ENCODE measurements around the gene TMCC1. TPM values are rescaled to one million over a fixed set of nuclear protein-coding genes. Genes with fewer than 3 reads are reported as not detected.

Gene TMCC1
- total and polyA plus RNA-seq, 4 donors, result 10.2 to 60.0 (median 11.0) TPM

DNA sequence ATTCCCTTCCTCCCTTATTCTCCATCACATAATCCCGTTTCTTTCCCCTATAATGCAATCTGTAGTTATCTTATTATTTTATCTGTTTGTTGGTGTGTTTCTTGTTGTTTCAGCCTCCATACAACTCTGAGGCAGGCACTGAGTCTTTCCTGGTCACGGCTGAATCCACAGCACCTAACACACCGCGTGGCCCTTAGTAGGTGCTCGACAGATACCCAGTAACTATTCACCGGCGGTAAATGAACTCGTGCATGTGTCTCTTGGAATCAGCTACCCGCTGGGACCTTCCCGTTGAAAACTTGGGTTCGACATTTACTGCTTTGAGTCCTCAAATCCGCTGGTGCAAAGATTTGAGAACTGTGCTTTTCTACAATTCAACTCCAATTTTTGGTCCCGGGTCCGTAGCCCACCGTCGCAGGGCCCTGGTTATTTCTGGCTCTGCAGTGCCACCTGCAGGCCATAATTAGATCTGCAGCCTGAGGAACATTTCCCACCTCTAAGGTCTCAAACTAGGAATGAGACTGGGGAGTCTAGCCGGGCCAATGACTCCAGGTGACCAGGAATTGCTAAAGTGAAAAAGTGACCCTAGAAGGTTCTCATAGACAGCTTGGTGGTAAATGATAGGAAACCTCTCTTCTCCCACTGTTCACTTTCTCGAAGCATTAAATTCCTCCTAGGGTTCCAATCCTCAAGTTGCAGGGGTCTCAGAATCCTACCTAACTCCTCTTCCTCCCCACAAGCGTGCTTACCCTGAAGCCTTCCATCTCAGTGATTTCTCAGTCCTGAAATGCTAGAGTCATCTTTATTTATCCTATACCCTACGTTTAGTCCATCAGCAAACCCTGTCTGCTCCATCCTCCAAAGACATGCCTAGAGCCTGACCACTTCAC is 41.0 kb upstream of the TMCC1 start:
- DNase-seq (ENCODE audit: low spot score), result peak; percentile 47
- 25% methylated on average over 20 of the region's 20 CpGs for WGBS
- TF ChIP-seq SP1 (IDR thresholded peaks at IDR 0.05), result no peak
- no peak for TF ChIP-seq FOXA2 (IDR thresholded peaks at IDR 0.05)
- no peak for TF ChIP-seq HNF4A (conservative IDR thresholded peaks at IDR 0.05)
- TF ChIP-seq RXRA (IDR thresholded peaks at IDR 0.05), result no peak
- TF ChIP-seq YY1 (IDR thresholded peaks at IDR 0.05), result no peak
- peak; percentile 87 to 89 for TF ChIP-seq RAD21 (IDR thresholded peaks at IDR 0.05)
- TF ChIP-seq, protein P1, sequence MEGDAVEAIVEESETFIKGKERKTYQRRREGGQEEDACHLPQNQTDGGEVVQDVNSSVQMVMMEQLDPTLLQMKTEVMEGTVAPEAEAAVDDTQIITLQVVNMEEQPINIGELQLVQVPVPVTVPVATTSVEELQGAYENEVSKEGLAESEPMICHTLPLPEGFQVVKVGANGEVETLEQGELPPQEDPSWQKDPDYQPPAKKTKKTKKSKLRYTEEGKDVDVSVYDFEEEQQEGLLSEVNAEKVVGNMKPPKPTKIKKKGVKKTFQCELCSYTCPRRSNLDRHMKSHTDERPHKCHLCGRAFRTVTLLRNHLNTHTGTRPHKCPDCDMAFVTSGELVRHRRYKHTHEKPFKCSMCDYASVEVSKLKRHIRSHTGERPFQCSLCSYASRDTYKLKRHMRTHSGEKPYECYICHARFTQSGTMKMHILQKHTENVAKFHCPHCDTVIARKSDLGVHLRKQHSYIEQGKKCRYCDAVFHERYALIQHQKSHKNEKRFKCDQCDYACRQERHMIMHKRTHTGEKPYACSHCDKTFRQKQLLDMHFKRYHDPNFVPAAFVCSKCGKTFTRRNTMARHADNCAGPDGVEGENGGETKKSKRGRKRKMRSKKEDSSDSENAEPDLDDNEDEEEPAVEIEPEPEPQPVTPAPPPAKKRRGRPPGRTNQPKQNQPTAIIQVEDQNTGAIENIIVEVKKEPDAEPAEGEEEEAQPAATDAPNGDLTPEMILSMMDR (IDR thresholded peaks at IDR 0.05; ENCODE audit: low read depth, low read length, missing input control), result peak; percentile 87
- Histone ChIP-seq H3K4me3 (ENCODE audit: low read depth in 1 of 3, low read length in 3 of 3) (peak overlapping the region in 2 of 3 donors; percentile 11 to 31), H3K27ac (ENCODE audit: low read depth in 1 of 2, low read length in 2 of 2) (no peak overlapping the region), H3K4me1 (ENCODE audit: control insufficient read depth in 4 of 4, insufficient read depth in 4 of 4, low read length in 3 of 4) (peaks cover 0 to 6% (median 2%) of the 10 kb centered on the region in 4 donors), H3K36me3 (ENCODE audit: control insufficient read depth in 4 of 4, insufficient read depth in 3 of 4, low read depth in 1 of 4, low read length in 3 of 4) (no peaks in the 10 kb centered on the region), H3K27me3 (ENCODE audit: control insufficient read depth in 4 of 4, insufficient read depth in 4 of 4, low read length in 3 of 4) (no peaks in the 10 kb centered on the region), H3K9ac (ENCODE audit: low read depth in 1 of 2, low read length in 2 of 2) (no peak overlapping the region), H3K9me3 (ENCODE audit: control insufficient read depth in 4 of 4, low read length in 3 of 4) (peaks cover 0 to under 1% (median under 1%) of the 10 kb centered on the region in 4 donors)

DNA sequence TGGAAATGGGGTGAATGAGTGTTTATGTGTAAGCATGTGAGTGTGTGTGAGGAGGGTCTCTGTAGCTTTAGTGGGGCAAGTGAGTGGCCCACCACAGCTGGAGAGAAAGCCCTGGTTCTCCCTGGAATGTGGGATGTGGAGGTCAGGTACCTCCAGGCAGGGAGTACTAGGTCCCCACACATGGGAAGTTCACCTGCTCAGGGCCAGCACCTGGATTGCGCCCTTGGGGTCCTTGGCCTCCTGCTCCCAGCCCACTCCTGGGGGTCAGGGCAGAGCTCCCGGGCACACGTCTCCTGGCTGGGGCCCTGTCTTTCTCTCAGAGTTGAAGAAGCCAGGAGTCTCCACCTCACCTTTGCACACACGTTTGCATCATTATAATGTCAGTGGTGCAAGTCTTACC is 40.0 kb upstream of the TMCC1 start:
- no peak for DNase-seq (ENCODE audit: low spot score)
- WGBS, result 90% methylated on average over 4 of the region's 4 CpGs
- Histone ChIP-seq H3K9me3 (ENCODE audit: control insufficient read depth in 4 of 4, low read length in 3 of 4) (peaks cover 0 to 5% (median 3%) of the 10 kb centered on the region in 4 donors), H3K27me3 (ENCODE audit: control insufficient read depth in 4 of 4, insufficient read depth in 4 of 4, low read length in 3 of 4) (no peaks in the 10 kb centered on the region), H3K4me3 (ENCODE audit: low read depth in 1 of 3, low read length in 3 of 3) (no peak overlapping the region), H3K27ac (ENCODE audit: low read depth in 1 of 2, low read length in 2 of 2) (no peak overlapping the region), H3K9ac (ENCODE audit: low read depth in 1 of 2, low read length in 2 of 2) (no peak overlapping the region), H3K36me3 (ENCODE audit: control insufficient read depth in 4 of 4, insufficient read depth in 3 of 4, low read depth in 1 of 4, low read length in 3 of 4) (no peaks in the 10 kb centered on the region), H3K4me1 (ENCODE audit: control insufficient read depth in 4 of 4, insufficient read depth in 4 of 4, low read length in 3 of 4) (peaks cover 0 to 6% (median 2%) of the 10 kb centered on the region in 4 donors)
- TF ChIP-seq HNF4A (conservative IDR thresholded peaks at IDR 0.05), result no peak
- TF ChIP-seq RXRA (IDR thresholded peaks at IDR 0.05), result no peak

DNA sequence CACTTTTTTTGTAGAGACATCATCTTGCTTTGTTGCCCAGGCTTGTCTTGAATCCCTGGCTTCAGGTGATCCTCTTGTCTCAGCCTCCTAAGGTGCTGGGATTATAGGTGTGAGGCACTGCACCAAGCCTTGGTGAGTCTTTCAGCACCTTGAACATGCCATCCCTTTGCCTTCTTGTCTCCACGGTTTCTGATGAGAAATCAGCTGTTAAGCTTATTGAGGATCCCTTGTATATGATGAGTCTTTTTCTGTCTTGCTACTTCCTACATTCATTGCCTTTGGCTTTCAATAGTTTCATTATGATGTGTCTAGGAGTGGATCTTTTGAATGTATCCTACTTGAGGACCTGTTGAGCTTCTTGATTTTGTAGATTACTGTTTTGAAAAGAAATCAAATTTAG is 35.9 kb upstream of the TMCC1 start:
- no peak overlapping the region for H3K27ac ChIP-seq (ENCODE audit: low read depth in 1 of 2, low read length in 2 of 2)
- DNase-seq (ENCODE audit: low spot score), result no peak
- TF ChIP-seq HNF4A (conservative IDR thresholded peaks at IDR 0.05) (no peak), GABPA (IDR thresholded peaks at IDR 0.05 in 1 of 2, conservative IDR thresholded peaks at IDR 0.05 in 1 of 2) (no peak), FOXA1 (IDR thresholded peaks at IDR 0.05) (no peak), HNF4G (IDR thresholded peaks at IDR 0.05) (no peak), YY1 (IDR thresholded peaks at IDR 0.05) (no peak), TAF1 (conservative IDR thresholded peaks at IDR 0.05) (no peak), EGR1 (IDR thresholded peaks at IDR 0.05; ENCODE audit: low read depth in 2 of 2) (no peak), RAD21 (IDR thresholded peaks at IDR 0.05) (no peak), RXRA (IDR thresholded peaks at IDR 0.05) (no peak), JUND (IDR thresholded peaks at IDR 0.05) (no peak)
- TF ChIP-seq, protein P2, sequence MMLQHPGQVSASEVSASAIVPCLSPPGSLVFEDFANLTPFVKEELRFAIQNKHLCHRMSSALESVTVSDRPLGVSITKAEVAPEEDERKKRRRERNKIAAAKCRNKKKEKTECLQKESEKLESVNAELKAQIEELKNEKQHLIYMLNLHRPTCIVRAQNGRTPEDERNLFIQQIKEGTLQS (IDR thresholded peaks at IDR 0.05), result no peak
- TF ChIP-seq, protein P3, sequence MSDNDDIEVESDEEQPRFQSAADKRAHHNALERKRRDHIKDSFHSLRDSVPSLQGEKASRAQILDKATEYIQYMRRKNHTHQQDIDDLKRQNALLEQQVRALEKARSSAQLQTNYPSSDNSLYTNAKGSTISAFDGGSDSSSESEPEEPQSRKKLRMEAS (IDR thresholded peaks at IDR 0.05), result no peak
- TF ChIP-seq, protein P4, sequence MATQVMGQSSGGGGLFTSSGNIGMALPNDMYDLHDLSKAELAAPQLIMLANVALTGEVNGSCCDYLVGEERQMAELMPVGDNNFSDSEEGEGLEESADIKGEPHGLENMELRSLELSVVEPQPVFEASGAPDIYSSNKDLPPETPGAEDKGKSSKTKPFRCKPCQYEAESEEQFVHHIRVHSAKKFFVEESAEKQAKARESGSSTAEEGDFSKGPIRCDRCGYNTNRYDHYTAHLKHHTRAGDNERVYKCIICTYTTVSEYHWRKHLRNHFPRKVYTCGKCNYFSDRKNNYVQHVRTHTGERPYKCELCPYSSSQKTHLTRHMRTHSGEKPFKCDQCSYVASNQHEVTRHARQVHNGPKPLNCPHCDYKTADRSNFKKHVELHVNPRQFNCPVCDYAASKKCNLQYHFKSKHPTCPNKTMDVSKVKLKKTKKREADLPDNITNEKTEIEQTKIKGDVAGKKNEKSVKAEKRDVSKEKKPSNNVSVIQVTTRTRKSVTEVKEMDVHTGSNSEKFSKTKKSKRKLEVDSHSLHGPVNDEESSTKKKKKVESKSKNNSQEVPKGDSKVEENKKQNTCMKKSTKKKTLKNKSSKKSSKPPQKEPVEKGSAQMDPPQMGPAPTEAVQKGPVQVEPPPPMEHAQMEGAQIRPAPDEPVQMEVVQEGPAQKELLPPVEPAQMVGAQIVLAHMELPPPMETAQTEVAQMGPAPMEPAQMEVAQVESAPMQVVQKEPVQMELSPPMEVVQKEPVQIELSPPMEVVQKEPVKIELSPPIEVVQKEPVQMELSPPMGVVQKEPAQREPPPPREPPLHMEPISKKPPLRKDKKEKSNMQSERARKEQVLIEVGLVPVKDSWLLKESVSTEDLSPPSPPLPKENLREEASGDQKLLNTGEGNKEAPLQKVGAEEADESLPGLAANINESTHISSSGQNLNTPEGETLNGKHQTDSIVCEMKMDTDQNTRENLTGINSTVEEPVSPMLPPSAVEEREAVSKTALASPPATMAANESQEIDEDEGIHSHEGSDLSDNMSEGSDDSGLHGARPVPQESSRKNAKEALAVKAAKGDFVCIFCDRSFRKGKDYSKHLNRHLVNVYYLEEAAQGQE (IDR thresholded peaks at IDR 0.05), result no peak
- TF ChIP-seq, protein P5, sequence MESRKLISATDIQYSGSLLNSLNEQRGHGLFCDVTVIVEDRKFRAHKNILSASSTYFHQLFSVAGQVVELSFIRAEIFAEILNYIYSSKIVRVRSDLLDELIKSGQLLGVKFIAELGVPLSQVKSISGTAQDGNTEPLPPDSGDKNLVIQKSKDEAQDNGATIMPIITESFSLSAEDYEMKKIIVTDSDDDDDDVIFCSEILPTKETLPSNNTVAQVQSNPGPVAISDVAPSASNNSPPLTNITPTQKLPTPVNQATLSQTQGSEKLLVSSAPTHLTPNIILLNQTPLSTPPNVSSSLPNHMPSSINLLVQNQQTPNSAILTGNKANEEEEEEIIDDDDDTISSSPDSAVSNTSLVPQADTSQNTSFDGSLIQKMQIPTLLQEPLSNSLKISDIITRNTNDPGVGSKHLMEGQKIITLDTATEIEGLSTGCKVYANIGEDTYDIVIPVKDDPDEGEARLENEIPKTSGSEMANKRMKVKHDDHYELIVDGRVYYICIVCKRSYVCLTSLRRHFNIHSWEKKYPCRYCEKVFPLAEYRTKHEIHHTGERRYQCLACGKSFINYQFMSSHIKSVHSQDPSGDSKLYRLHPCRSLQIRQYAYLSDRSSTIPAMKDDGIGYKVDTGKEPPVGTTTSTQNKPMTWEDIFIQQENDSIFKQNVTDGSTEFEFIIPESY (IDR thresholded peaks at IDR 0.05), result no peak

More for the DNA sequence above, 35.9 kb upstream of the TMCC1 start:
- Histone ChIP-seq H3K4me1 (ENCODE audit: control insufficient read depth in 4 of 4, insufficient read depth in 4 of 4, low read length in 3 of 4) (peaks cover 0 to 5% (median 2%) of the 10 kb centered on the region in 4 donors), H3K27me3 (ENCODE audit: control insufficient read depth in 4 of 4, insufficient read depth in 4 of 4, low read length in 3 of 4) (no peaks in the 10 kb centered on the region), H3K9me3 (ENCODE audit: control insufficient read depth in 4 of 4, low read length in 3 of 4) (peaks cover 0 to 5% (median 3%) of the 10 kb centered on the region in 4 donors), H3K36me3 (ENCODE audit: control insufficient read depth in 4 of 4, insufficient read depth in 3 of 4, low read depth in 1 of 4, low read length in 3 of 4) (no peaks in the 10 kb centered on the region), H3K4me3 (ENCODE audit: low read depth in 1 of 3, low read length in 3 of 3) (no peak overlapping the region), H3K9ac (ENCODE audit: low read depth in 1 of 2, low read length in 2 of 2) (no peak overlapping the region)
- 85% methylated on average over 1 of the region's 1 CpG for WGBS

Data from liver (tissue), 9 donors.